Measurements from ENCODE around the gene ZBTB7A. TPM values are rescaled to one million over a fixed set of nuclear protein-coding genes. Genes with fewer than 3 reads are reported as not detected.
A peak's percentile ranks its signal among the peaks of the same experiment; 100 is the strongest.

Gene ZBTB7A
- polyA plus RNA-seq, 2 of the 4 experiments (the other 2 are of a cell fraction) = 2.3 to 11.6 TPM

- Histone ChIP-seq H3K4me1 (peaks cover 33% of the 10 kb centered on the region), H3K4me2 (peak overlapping the region; percentile 97), H3K9me3 (no peaks in the 10 kb centered on the region), H3K4me3 (peak overlapping the region; percentile 35; the same call in 1 of the 3 replicates), H3K27ac (peak overlapping the region; percentile 92 to 94)
- 25% methylated on average over 9 of the region's 13 CpGs for WGBS (ENCODE audit: missing lambda C conversion rate)
- FAIRE-seq (no peak), ATAC-seq (peak; percentile 38 to 51; a peak in 5 of 6 replicates), DNase-seq (ENCODE audit: low read depth in 1 of 2, low spot score in 1 of 2) (peak in 1 of 2 experiments; percentile 63)
- ChIA-PET POLR2A (no interaction called here), CTCF (interaction anchor here (1.0 to 1.4 kb wide), 2 partner anchors 12 to 87 kb away, joined by 3 read pairs; no protein-coding TSS in a partner anchor)
- 0 out of 2 replicates have a peak, but pooled peaks have one; percentile 15 for TF ChIP-seq MAX (IDR thresholded peaks at IDR 0.05)
- no peak for TF ChIP-seq CBX8 (IDR thresholded peaks at IDR 0.05)
Observed at GRCh38 chr19:4052993-4053422, 13.7 kb downstream of the ZBTB7A start.

- POLR2A ChIA-PET = no interaction called here
- FAIRE-seq (no peak), ATAC-seq (peak; percentile 73 to 79)
Observed at GRCh38 chr19:4052114-4052992, 14.3 kb downstream of the ZBTB7A start.

GRCh38 chr19:4051175-4052101, 15.3 kb downstream of the ZBTB7A start:
- ChIA-PET CTCF (interaction anchor here (1.1 kb wide), 1 partner anchor 153 kb away, joined by 3 read pairs; no protein-coding TSS in a partner anchor), POLR2A (no interaction called here)
- Histone ChIP-seq H3K27ac (peak overlapping the region; percentile 92 to 94), H3K4me2 (peak overlapping the region; percentile 97), H3K9me3 (no peaks in the 10 kb centered on the region), H3K4me1 (peaks cover 27% of the 10 kb centered on the region), H3K4me3 (peak overlapping the region; percentile 35; the same call in 1 of the 3 replicates)
- WGBS (ENCODE audit: missing lambda C conversion rate) = 90% methylated on average over 7 of the region's 15 CpGs
- TF ChIP-seq HEYL (CRISPR knock-in tag; IDR thresholded peaks at IDR 0.05) (no peak), FOSL2 (IDR thresholded peaks at IDR 0.05) (no peak), FOSL2 (CRISPR knock-in tag; IDR thresholded peaks at IDR 0.05) (peak; percentile 21; the same call in 1 of the 2 replicates), CTCF (IDR thresholded peaks at IDR 0.05) (no peak)
- ATAC-seq = peak; percentile 55 to 59
- FAIRE-seq = no peak
- DNase-seq (ENCODE audit: low read depth in 1 of 2, low spot score in 1 of 2) = peak in 1 of 2 experiments; percentile 39

More at GRCh38 chr19:4052114-4052992, 14.3 kb downstream of the ZBTB7A start:
- TF ChIP-seq JUNB (IDR thresholded peaks at IDR 0.05) (0 out of 2 replicates have a peak, but pooled peaks have one; percentile 23), EP300 (IDR thresholded peaks at IDR 0.05) (0 out of 5 replicates have a peak, but pooled peaks of 1 of the 2 experiments have one; percentile 28), CBX2 (IDR thresholded peaks at IDR 0.05; ENCODE audit: borderline replicate concordance, low read depth) (no peak), FOXS1 (CRISPR knock-in tag; IDR thresholded peaks at IDR 0.05) (0 out of 2 replicates have a peak, but pooled peaks have one; percentile 22), FOSL2 (IDR thresholded peaks at IDR 0.05) (no peak), FOSL2 (CRISPR knock-in tag; IDR thresholded peaks at IDR 0.05) (no peak)
- H3K27ac ChIP-seq = peak overlapping the region; percentile 92 to 94
- H3K4me2 ChIP-seq = peak overlapping the region; percentile 97
- WGBS (ENCODE audit: missing lambda C conversion rate) = 21% methylated on average over 6 of the region's 27 CpGs
- H3K4me3 ChIP-seq = peak overlapping the region; percentile 35
- CTCF ChIA-PET = interaction anchor here (1.0 to 1.1 kb wide), 2 partner anchors 13 to 152 kb away, joined by 3 read pairs; no protein-coding TSS in a partner anchor
- no peaks in the 10 kb centered on the region for H3K9me3 ChIP-seq
- DNase-seq (ENCODE audit: low read depth in 1 of 2, low spot score in 1 of 2) = peak in 1 of 2 experiments; percentile 76
- peaks cover 27% of the 10 kb centered on the region for H3K4me1 ChIP-seq

GRCh38 chr19:4049432-4049831, 17.3 kb downstream of the ZBTB7A start:
- no peak for ATAC-seq
- H3K27ac ChIP-seq = no peak overlapping the region
- H3K4me3 ChIP-seq = no peak overlapping the region
- no peak for DNase-seq (ENCODE audit: low read depth in 1 of 2, low spot score in 1 of 2)
- no peak for FAIRE-seq
- H3K4me2 ChIP-seq = no peak overlapping the region
- ChIA-PET POLR2A (no interaction called here), CTCF (no interaction called here)
- H3K4me1 ChIP-seq = peaks cover 27% of the 10 kb centered on the region
- no peaks in the 10 kb centered on the region for H3K9me3 ChIP-seq
- 89% methylated on average over 10 of the region's 15 CpGs for WGBS (ENCODE audit: missing lambda C conversion rate)
- no peak for TF ChIP-seq EHMT2 (IDR thresholded peaks at IDR 0.05; ENCODE audit: low read depth)
- TF ChIP-seq MAZ (IDR thresholded peaks at IDR 0.05; ENCODE audit: borderline replicate concordance, low read depth, low read length) = no peak
- no peak for TF ChIP-seq TFCP2L1 (CRISPR knock-in tag; IDR thresholded peaks at IDR 0.05)
- TF ChIP-seq BCL3 (IDR thresholded peaks at IDR 0.05) = no peak
- TF ChIP-seq FOXS1 (CRISPR knock-in tag; IDR thresholded peaks at IDR 0.05) = no peak
- no peak for TF ChIP-seq REST (IDR thresholded peaks at IDR 0.05)
- TF ChIP-seq MAX (IDR thresholded peaks at IDR 0.05) = no peak
- TF ChIP-seq ZSCAN20 (CRISPR knock-in tag; IDR thresholded peaks at IDR 0.05) = no peak
- no peak for TF ChIP-seq HEYL (CRISPR knock-in tag; IDR thresholded peaks at IDR 0.05)
- no peak for TF ChIP-seq HOXB13 (CRISPR knock-in tag; IDR thresholded peaks at IDR 0.05; ENCODE audit: low read depth)

Measured in A549 (cell line).